Caco-2 (cell line): ENCODE measurements around the gene GPR27. TPM values are rescaled to one million over a fixed set of nuclear protein-coding genes. Genes with fewer than 3 reads are reported as not detected.

Source experiments
- BruUV-seq: library from RNA; stranded (reverse); fragments of 400-500 nt; replicated peaks from 2 replicates; lab custom pipeline; 2021; lab: Mats Ljungman, UMichigan
- CTCF ChIA-PET: fragments of 300-600 bp; sonication (Branson Sonifier 250); formaldehyde crosslinking; loops from one replicate; lab custom pipeline; 2022; ENCODE audit warnings: antibody characterized with exemption; lab: Charles Lee
- POLR2A ChIA-PET: fragments of 300-600 bp; sonication (Branson Sonifier 250); formaldehyde crosslinking; loops from one replicate; lab custom pipeline; 2022; ENCODE audit warnings: antibody characterized with exemption; lab: Charles Lee
- DNase-seq, 2 experiments: peaks; one replicate each; pipeline versions ENCODE4 v3.0.0 to v3.0.0-alpha.2; 2020 to 2022
- H3K27me3 ChIP-seq: replicated peaks from 2 replicates; pipeline ENCODE4 v1.6.0; 2011; ENCODE audit warnings: low read length; ENCODE audit not compliant: control insufficient read depth, insufficient read depth
- H3K36me3 ChIP-seq: 2 replicates; pipeline ENCODE4 v1.5.1; 2011; ENCODE audit warnings: low read length; ENCODE audit not compliant: control insufficient read depth, insufficient read depth
- H3K4me1 ChIP-seq: fragments of 250-450 bp; sonication (Bioruptor Pico); 2 replicates; pipeline ENCODE4 v1.5.1; 2020; ENCODE audit warnings: mild to moderate bottlenecking
- H3K4me3 ChIP-seq: 2 replicates; pipeline ENCODE4 v1.5.1; 2011; ENCODE audit warnings: low read depth, mild to moderate bottlenecking, control low read depth, low read length
- H3K9me3 ChIP-seq: fragments of 250-450 bp; sonication (Bioruptor Pico); 2 replicates; pipeline ENCODE4 v1.5.1; 2020; ENCODE audit warnings: mild to moderate bottlenecking, moderate library complexity
- H3K27ac Mint-ChIP-seq: one replicate; pipeline ENCODE4 v1.8.0; 2022; ENCODE audit warnings: mixed read lengths; ENCODE audit not compliant: unreplicated experiment
- H3K27me3 Mint-ChIP-seq: one replicate; pipeline ENCODE4 v1.8.0; 2022; ENCODE audit warnings: mixed read lengths; ENCODE audit not compliant: insufficient read depth, unreplicated experiment
- H3K36me3 Mint-ChIP-seq: one replicate; pipeline ENCODE4 v1.8.0; 2022; ENCODE audit warnings: mild to moderate bottlenecking, mixed read lengths; ENCODE audit not compliant: insufficient read depth, unreplicated experiment
- H3K4me1 Mint-ChIP-seq: one replicate; pipeline ENCODE4 v1.8.0; 2022; ENCODE audit warnings: low read depth, mixed read lengths; ENCODE audit not compliant: unreplicated experiment
- H3K4me3 Mint-ChIP-seq: one replicate; pipeline ENCODE4 v1.8.0; 2022; ENCODE audit warnings: mild to moderate bottlenecking, moderate library complexity, mixed read lengths; ENCODE audit not compliant: unreplicated experiment
- H3K9me3 Mint-ChIP-seq: one replicate; pipeline ENCODE4 v1.8.0; 2022; ENCODE audit warnings: mixed read lengths; ENCODE audit not compliant: unreplicated experiment
- CTCF ChIP-seq, 2 experiments: fragments of 200-600 bp in 1 of 2; IDR thresholded peaks; 1 replicate in 1 of 2; 2 replicates in 1 of 2; pipeline versions ENCODE4 v1.5.1 to v1.8.0; 2011 to 2022; ENCODE audit warnings: antibody characterized with exemption in 1 of 2, control low read depth in 1 of 2, inconsistent platforms in 1 of 2, low read depth in 1 of 2, low read length in 1 of 2, mild to moderate bottlenecking in 1 of 2, moderate library complexity in 1 of 2; ENCODE audit not compliant: insufficient read depth in 1 of 2, severe bottlenecking in 1 of 2, unreplicated experiment in 1 of 2
- intact Hi-C: fragments of 100-400 bp; cut with micrococcal nuclease; formaldehyde crosslinking; loops from one replicate; pipeline ENCODE4 v1.10.0; 2022; ENCODE audit not compliant: unreplicated experiment
- total RNA-seq: library from RNA; stranded (reverse); gene quantifications from 2 replicates; pipeline ENCODE4 v1.2.3, GENCODE V29; 2022

The GPR27 gene
- total RNA-seq, 1 experiment from 2014 or later = 0.39 TPM

- TF ChIP-seq CTCF (IDR thresholded peaks at IDR 0.05; ENCODE audit: insufficient read depth in 1 of 2, low read depth in 1 of 2, low read length in 1 of 2, severe bottlenecking in 1 of 2, unreplicated experiment in 1 of 2) = no peak
- intact Hi-C loops = no loop called here
- BruUV-seq = no TSS peak
- Mint-ChIP-seq H3K27me3 (peaks cover 3% of the 10 kb centered on the region), H3K36me3 (no peaks in the 10 kb centered on the region), H3K9me3 (no peaks in the 10 kb centered on the region), H3K27ac (no peak overlapping the region), H3K4me1 (no peaks in the 10 kb centered on the region), H3K4me3 (no peak overlapping the region)
- Histone ChIP-seq H3K4me1 (no peaks in the 10 kb centered on the region), H3K9me3 (no peaks in the 10 kb centered on the region), H3K27me3 (peaks cover 1% of the 10 kb centered on the region; the same call in 1 of the 2 replicates), H3K36me3 (no peaks in the 10 kb centered on the region), H3K4me3 (no peak overlapping the region)
- ChIA-PET CTCF (no interaction called here), POLR2A (no interaction called here)
- DNase-seq = no peak
Measured at GRCh38 chr3:71776538-71776937, 22.9 kb downstream of the GPR27 start.

GRCh38 chr3:71778353-71778752 is 24.7 kb downstream of the GPR27 start:
- Histone ChIP-seq H3K4me3 (no peak overlapping the region), H3K27me3 (peaks cover 1% of the 10 kb centered on the region; the same call in 1 of the 2 replicates), H3K36me3 (no peaks in the 10 kb centered on the region), H3K9me3 (no peaks in the 10 kb centered on the region), H3K4me1 (no peaks in the 10 kb centered on the region)
- BruUV-seq = no TSS peak
- intact Hi-C loops = no loop called here
- no peaks in the 10 kb centered on the region for H3K4me1 Mint-ChIP-seq
- no peaks in the 10 kb centered on the region for H3K36me3 Mint-ChIP-seq
- no peak overlapping the region for H3K4me3 Mint-ChIP-seq
- H3K27me3 Mint-ChIP-seq = no peaks in the 10 kb centered on the region
- no peak overlapping the region for H3K27ac Mint-ChIP-seq
- H3K9me3 Mint-ChIP-seq = no peaks in the 10 kb centered on the region
- ChIA-PET POLR2A (no interaction called here), CTCF (no interaction called here)
- TF ChIP-seq CTCF (IDR thresholded peaks at IDR 0.05; ENCODE audit: insufficient read depth in 1 of 2, low read depth in 1 of 2, low read length in 1 of 2, severe bottlenecking in 1 of 2, unreplicated experiment in 1 of 2) = no peak
- DNase-seq = no peak

DNA sequence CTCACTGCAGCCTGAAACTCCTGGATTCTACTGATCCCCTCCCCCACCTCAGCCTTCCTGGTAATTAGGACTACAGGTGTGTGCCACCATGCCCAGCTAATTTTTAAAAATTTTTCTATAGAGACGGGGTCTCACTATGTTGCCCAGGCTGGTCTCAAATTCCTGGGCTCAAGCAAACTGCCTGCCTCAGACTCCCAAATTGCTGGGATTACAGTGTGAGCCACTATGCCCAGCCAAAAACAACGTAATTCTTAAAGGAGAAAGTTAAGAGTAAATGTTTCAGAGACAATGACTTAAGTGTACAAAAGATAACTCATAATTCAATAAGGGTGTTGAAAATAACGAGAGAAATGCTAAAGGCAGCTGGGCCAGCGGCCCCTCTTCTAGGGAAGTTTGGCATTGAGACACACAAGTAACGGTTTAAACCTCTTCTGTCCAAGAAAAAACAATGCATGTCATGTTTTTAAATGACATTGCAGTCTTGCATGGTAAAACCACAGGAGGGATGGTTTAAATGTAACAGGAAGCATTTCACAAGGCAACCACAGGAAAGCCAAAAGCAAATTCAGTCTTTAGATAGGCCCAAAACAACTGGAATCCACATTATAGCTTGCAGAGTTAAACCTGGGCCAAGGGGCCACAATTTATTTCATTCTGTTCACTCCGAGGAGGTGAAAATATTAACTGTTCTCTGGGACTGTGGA is 26.2 kb downstream of the GPR27 start:
- H3K36me3 Mint-ChIP-seq = no peaks in the 10 kb centered on the region
- intact Hi-C loops = no loop called here
- Histone ChIP-seq H3K36me3 (no peaks in the 10 kb centered on the region), H3K4me3 (no peak overlapping the region), H3K4me1 (no peaks in the 10 kb centered on the region; the same call in 1 of the 2 replicates), H3K9me3 (no peaks in the 10 kb centered on the region), H3K27me3 (peaks cover 1% of the 10 kb centered on the region; the same call in 1 of the 2 replicates)
- H3K4me3 Mint-ChIP-seq = no peak overlapping the region
- no peak overlapping the region for H3K27ac Mint-ChIP-seq
- DNase-seq = no peak
- ChIA-PET CTCF (no interaction called here), POLR2A (no interaction called here)
- BruUV-seq = no TSS peak
- peaks cover 4% of the 10 kb centered on the region for H3K27me3 Mint-ChIP-seq
- TF ChIP-seq CTCF (IDR thresholded peaks at IDR 0.05; ENCODE audit: insufficient read depth in 1 of 2, low read depth in 1 of 2, low read length in 1 of 2, severe bottlenecking in 1 of 2, unreplicated experiment in 1 of 2) = no peak
- H3K4me1 Mint-ChIP-seq = no peaks in the 10 kb centered on the region
- H3K9me3 Mint-ChIP-seq = no peaks in the 10 kb centered on the region
